HG03565 (cell line): Measurements from ENCODE around the gene WDR75.
"Not testable (repeated sequence)": the region's sequence is repeated elsewhere in the genome, so short reads cannot be mapped to it uniquely, and the experiment has no call there.

Experiments
- ATAC-seq: cut with Tn5 transposase; IDR thresholded peaks from one replicate; pipeline ENCODE4 v1.9.1; 2021; ENCODE audit warnings: mild to moderate bottlenecking, moderate library complexity; ENCODE audit not compliant: unreplicated experiment

The WDR75 gene

GRCh38 chr2:189440644-189440946 lies 679 bp upstream of the WDR75 start:
- ATAC-seq, result peak; percentile 14

GRCh38 chr2:189441709-189442074 lies 418 bp downstream of the WDR75 start:
- ATAC-seq, result peak; percentile 0

DNA sequence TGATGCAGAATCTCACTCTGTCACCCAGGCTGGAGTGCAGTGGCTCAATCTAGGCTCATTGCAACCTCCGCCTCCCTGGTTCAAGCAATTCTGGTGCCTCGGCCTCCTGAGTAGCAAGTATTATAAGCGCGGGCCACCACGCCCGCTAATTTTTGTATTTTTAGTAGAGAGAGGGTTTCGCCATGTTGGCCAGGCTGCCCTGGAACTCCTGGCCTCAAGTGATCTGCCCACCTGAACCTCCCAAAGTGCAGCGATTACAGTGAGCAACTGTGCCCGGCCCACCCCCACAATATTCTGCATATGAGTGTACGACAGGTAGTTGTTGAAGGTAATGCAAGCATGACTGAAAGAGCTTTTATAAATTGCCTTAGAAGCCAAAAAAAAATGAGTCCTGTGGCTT lies 1.2 kb downstream of the WDR75 start:
- ATAC-seq, result no peak

- ATAC-seq, result peak; percentile 26
Measured at GRCh38 chr2:189444322-189444721, 3.0 kb downstream of the WDR75 start.

DNA sequence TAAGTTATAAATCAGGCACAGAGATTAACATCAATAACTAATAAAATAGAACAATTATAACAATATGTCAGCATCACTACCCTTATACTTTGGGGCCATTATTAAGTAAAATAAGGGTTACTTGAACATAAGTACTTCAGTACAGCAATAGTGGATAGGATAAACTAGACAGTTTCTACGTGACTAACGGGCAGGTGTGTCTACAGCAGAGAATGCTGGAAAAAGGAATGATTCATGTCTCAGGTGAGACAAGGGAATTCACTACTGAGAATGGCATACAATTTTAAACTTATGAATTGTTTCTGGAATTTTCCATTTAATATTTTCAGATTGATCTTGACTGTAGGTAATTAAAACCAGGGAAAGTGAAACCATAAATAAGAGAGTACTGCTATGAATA lies 5.5 kb downstream of the WDR75 start:
- ATAC-seq, result no peak

DNA sequence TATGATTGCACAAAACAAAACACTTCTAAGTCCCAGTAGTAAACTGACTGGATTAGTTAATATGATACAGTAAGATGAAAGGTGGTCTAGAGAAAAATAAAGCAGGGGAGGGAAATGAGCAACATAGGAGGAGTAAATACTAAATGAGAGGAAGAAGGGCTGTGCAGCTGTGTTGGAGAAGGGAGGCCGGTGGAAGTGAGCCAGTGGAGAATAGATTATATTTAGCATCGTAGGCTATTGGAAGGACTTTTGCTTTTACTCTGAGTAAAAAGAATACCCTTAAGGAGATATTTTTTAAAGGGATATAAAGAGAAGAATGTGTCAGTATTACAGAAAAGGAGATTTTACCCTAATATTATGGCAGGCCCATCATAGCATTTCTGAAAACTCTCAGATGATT lies 12.7 kb downstream of the WDR75 start:
- no peak for ATAC-seq

- ATAC-seq, result peak; percentile 34
Measured at GRCh38 chr2:189465076-189465475, 23.8 kb downstream of the WDR75 start.

DNA sequence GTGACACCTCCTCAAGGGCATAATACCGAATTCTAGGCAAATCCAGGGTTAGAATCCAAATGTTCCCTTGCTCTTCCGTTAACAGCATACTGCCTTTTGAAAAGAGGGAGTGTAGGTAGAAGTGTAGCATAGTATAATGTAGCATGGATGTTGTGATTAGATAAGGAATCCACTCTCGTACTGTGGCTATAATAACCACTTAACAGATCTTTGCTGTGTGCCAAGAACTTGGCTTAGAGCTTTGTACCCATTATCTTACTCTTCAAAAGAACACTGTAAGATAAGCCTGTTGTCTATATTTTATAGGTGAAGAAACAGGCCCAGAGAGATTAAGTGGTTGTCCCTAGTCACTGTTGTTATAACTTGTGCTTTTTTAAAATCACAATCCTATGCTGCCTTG lies 24.2 kb downstream of the WDR75 start:
- ATAC-seq, result peak; percentile 11

DNA sequence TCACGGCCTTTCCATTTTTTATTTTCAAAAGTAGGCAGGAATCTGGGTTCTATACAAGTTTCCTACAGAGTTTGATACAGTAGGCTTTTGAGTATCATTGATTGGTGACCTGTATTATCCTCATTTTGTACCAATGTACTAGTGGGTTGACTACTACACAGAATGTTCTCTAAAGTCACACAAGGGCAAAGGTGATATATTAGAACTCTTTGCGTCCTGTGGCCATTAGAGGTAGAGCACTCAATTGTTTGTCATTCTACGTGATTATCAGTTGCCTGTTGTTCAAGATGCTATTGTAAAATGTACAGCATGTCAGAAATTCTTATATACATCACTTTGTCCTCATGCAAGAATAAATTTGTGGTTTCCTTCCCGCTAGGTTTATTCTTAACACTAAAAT lies 24.8 kb downstream of the WDR75 start:
- ATAC-seq, result no peak

GRCh38 chr2:189466656-189467055 lies 25.4 kb downstream of the WDR75 start:
- peak; percentile 32 for ATAC-seq

DNA sequence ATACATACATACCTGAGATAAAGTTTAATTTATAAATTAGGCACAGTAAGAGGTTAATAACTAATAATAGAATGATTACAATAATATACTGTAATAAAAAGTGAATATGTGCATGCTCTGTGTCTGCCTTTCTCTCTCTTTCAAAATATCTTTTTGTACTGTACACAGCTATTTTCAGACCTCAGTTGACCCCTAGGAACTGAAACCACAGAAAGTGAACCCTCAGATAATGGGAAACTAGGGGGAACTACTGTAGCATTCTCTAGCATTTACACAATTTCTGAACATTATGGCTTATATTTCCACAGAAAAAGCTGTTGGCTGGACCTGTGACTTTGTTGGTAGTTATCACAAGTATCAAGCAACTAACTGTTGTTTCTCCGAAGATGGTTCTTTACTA lies 25.9 kb downstream of the WDR75 start:
- no peak for ATAC-seq

DNA sequence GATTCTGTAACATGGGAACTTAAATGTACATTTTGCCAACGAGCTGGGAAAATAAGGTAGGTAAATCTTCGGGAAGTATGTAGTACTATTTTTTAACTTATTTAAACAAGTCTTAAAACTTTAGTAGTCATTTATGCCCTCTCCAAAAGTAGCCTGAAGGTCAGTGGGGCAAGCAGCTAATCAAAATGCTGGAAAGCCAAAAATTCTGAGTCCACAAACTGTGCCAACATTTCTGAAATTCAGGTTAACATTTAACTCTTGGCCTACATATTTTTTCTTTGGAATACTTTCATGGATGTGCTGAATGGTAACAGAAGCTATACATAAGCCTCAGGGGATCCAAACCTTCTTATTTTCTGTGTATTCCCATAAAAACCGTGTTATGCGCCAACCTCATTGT lies 26.3 kb downstream of the WDR75 start:
- no peak for ATAC-seq

DNA sequence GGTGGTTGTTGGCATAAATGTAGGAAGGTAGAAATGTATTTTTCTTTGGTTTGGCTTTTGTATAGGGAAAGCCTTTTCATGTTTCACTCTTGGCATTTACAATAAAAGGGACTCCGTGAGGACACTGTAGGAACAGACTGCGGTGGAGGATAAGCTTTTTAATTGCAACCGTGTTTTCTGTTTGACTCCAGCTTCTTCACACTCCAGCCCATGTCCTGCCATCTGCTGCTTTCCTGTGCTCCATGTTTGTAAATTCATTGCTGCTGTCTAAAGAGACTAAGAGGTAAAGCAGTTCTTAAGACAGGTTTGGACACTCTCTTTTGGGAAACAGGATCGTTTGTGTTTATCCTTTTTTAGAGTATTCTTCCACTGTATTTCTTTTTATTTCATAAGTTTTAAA lies 33.3 kb downstream of the WDR75 start:
- no peak for ATAC-seq

DNA sequence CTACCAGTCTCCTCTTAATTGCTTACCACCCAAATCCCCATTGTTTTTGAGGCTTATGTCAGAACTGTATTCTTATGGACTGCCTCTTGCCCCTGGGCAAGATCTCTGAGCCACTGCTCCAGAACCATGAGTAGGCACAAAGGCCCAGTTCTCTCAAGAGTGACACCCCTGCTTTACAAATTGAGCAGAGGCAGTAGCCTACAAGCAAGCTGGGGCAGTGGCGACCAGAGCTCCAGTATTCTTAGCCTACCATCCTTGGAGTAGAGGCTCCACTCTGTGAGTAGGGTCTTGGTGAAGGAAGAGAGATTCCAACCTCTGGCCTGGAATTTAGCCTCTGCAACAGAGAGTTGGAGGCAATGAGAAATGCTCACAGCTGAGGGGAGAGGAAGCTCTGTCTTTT lies 36.5 kb downstream of the WDR75 start:
- no peak for ATAC-seq

- ATAC-seq, result not testable (repeated sequence)
Measured at GRCh38 chr2:189478289-189478688, 37.0 kb downstream of the WDR75 start.

- ATAC-seq, result no peak
Measured at GRCh38 chr2:189481071-189481470, 39.8 kb downstream of the WDR75 start.

DNA sequence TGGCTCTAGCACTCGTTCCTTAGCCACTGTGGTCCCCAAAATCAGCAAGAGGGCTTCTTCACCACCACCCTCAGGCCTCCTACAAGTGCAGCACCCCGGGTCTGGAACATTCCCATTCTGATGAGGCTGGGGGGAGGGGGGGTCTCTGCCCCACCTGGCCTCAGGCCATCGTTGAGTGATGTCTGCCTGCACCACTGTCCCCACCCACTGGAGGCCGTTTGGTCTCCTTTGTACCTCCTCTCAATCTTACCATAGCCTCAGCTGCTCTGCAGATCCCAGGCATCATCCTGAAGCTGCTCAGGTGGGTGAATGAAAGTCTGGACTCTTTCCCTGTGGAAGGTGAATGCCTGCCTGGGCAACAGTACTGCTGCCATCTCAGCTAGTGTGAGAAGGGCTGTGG lies 42.3 kb downstream of the WDR75 start:
- no peak for ATAC-seq

DNA sequence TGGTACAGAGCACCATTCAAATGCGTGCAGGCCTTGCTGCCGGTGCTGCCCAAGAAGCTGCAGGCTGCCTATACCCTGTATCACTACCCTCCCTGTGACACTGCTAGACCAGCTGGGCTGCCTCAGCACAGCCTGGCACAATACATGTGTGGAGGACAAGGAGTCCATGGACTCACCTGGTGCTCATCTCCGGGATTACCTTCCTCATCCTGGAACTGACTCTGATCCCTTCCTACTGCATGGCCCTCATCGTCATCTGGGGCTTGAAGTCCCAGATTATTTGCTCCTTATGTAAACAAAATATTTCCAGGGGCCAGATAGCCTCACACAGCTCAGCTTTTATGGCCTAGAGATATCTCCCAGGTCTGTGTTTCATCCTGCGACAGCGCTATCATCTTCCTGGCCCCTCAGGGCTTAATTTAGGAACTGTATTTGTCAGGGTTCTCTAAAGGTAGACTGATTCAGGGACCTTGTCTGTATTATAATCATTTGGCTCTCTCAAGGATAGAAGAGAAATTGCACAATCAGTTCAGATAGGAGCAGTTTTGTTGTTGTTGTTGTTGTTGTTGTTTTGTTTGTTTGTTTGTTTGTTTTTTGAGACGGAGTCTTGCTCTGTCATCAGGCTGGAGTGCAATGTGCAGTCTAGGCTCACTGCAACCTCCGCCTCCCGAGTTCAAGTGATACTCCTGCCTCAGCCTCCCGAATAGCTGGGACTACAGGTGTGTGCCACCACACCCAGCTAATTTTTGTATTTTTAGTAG lies 42.9 kb downstream of the WDR75 start:
- ATAC-seq, result no peak

DNA sequence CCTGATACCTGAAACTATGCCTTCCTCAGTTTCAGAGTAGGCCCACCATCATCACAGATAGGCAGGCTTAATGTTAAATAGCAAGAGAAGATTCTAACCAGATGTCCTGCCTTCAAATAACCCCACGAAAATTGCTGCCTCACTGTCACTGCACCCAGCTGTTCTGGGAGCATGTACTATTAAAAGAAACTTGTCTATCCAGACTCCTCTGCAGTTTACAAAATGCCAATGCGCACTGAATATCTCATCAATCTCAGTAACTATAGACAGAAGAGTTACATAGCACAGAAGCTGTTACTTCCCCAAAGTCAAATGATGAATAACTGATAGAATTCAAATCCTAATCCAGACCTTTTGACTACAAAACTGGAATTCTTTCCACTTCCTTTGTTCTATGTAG lies 43.9 kb downstream of the WDR75 start:
- ATAC-seq, result no peak

- no peak for ATAC-seq
Measured at GRCh38 chr2:189486237-189486770, 45.0 kb downstream of the WDR75 start.

- ATAC-seq, result no peak
Measured at GRCh38 chr2:189487283-189488007, 46.2 kb downstream of the WDR75 start.

DNA sequence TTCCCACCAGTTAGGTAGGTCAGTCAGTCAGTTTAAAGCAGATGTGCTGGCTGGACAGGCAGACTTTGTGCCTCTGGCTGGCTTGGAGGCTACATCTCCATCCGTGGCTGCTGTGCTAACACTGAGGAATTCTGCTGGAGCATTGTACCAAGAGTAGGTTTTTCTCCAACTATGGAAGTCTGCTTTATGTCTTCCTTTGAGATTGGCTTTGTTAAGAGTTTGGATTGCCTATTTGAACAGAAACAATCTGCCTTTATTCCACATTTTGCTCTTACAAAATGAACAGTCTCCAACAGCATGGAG lies 46.7 kb downstream of the WDR75 start:
- no peak for ATAC-seq

DNA sequence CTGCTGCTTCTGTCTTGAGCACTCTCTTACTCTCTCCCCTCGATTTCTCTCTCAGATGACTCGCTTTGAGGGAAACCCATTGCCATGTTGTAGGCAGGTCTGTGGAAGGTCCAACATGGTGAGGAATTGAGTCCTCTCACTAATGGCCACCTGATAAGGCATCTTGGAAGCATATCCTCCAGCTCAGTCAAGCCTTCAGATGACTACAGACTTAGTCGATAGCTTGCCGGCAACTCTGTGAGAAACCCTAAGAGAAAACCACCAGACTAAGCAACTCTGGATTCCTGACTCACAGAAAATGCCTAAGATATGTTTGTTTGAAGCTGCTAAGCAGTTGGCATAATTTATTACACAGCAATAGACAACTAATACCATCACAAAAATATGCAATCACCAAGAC lies 51.2 kb downstream of the WDR75 start:
- no peak for ATAC-seq
